Stimulated activated CD4-positive, alpha-beta T cell treated with anti-CD3 and anti-CD28 coated beads, Interleukin-12 subunit alpha, Interleukin-12 subunit beta, amount 100 ng/mL, for 48 hours (primary cell): ENCODE measurements around the gene C1QA.

Source experiments
- DNase-seq, 3 donors: peaks; one replicate each; pipeline ENCODE4 v3.0.0-alpha.2; 2020; ENCODE audit warnings: low read depth in 2 of 3, low spot score in 1 of 3

C1QA gene

GRCh38 chr1:22612671-22613571 is 23.5 kb upstream of the C1QA start:
- no peak for DNase-seq

DNA sequence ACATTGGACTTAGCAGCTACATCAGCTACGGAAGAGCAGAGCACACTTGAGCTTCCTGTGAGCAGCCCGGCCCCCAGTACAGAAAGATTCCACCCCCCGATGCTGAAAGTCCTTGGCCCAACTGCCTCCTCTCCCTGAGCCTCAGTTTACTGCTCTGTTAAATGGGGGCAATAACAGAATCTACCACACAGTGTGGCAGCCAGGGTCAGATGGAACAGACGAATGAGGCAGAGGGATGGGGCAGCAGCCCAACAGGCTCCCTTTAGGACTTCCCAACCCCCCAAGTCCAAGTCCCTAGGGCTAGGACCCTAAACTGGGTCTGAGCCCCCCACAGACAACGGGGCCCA is 22.9 kb upstream of the C1QA start:
- no peak for DNase-seq

DNA sequence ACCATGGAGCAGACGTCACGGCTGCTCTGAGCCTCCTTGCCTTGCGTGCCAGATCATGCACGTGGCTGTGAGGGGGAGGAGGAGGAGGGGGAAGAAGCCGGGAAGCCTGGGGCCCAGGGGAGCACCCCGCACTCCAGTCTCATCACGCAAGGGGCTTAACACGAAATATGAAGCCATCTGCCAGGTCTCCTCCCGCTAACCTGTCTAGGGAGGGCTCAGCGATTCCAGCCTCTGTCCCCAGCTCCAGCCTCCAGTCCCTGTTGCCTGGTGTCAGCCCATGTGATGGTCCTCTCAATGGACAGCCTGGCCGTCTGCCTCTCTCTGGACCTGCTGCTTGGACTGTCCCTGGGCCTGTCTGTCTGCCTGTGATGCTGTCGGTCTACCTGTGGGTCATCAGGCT is 22.5 kb upstream of the C1QA start:
- no peak for DNase-seq

- DNase-seq = no peak
Observed at GRCh38 chr1:22615886-22616285, 20.5 kb upstream of the C1QA start.

- no peak for DNase-seq
Observed at GRCh38 chr1:22616571-22616970, 19.9 kb upstream of the C1QA start.

DNA sequence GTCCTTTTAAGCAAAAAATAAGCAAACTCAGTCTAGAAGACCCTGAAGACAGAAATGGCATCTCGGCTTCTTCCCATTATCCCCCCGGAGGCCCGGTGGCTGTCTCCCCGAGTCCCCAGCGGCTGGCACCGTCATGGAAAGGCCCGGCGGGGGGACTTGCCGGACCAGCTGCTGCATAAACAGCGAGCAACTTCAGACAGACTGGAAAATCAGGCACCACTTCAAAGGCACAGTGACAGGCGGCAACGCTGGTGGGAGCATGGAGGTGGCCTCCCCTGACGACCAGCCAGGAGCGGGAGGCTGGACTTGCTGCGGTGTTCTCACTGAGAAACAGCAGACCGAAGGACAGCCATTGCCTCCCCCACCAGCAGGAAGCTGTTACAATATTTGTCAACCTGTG is 18.4 kb upstream of the C1QA start:
- DNase-seq = no peak

DNA sequence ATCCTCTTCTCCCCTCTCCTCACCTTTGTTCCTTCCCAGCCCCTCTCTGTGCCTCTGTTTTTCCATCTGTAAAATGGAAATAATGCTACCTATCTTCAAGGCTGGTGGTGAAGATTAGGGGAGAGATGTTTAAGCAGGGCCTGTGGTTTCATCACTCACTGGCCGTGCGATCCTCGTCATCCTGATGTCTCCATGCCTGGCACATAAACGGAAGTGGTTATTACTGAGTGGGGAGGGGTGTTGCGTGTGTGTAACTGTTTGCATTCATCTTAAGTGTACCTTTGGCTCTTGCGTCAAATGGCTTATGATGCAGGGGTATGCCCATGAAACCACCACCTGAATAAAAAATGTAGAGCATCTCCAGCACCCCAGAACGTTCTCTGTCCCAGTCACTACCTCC is 17.2 kb upstream of the C1QA start:
- no peak for DNase-seq

DNA sequence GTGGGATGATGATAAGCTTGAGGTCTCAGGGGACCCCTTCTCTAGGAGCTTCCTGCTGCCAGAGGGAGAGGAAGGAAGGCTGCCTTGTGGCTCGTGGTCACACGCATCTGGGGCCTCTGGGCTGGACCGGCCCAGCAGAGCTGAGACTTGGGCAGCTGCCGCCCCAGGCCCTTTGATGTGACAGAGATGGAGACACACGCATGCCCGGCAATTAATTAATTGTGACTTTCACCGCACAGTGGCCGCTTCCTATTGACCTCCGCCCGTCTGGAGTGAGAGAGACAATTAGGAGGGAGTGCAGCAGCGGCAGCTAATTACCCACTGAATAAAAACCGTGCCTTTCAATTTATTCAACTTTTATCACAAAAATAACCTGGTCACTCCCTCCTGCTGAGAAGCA is 16.6 kb upstream of the C1QA start:
- no peak for DNase-seq

- DNase-seq = no peak
Observed at GRCh38 chr1:22621761-22622160, 14.7 kb upstream of the C1QA start.

- DNase-seq = no peak
Observed at GRCh38 chr1:22625262-22625925, 11.0 kb upstream of the C1QA start.

- DNase-seq = no peak
Observed at GRCh38 chr1:22626237-22627157, 9.9 kb upstream of the C1QA start.

DNA sequence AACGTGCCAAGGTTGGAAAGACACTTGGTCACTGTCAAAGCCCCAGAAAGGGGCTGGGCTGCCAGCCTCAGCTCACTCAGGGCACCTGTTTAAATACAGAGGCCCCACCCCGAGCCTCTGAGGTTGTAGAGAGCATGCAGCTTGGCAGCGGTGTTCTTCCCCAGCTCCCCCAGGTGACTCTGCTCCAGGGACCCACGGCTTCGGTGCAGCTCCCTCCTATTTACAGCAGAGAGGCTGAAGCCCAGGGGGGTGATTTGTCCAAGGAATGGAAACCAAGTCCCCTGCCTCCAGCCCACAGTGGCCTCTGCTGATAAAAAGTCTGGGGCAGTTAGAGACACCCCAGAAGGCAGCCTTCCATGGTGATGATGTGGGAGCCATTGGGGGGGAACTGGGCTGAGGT is 9.1 kb upstream of the C1QA start:
- no peak for DNase-seq

GRCh38 chr1:22628698-22629444 is 7.6 kb upstream of the C1QA start:
- DNase-seq = no peak

DNA sequence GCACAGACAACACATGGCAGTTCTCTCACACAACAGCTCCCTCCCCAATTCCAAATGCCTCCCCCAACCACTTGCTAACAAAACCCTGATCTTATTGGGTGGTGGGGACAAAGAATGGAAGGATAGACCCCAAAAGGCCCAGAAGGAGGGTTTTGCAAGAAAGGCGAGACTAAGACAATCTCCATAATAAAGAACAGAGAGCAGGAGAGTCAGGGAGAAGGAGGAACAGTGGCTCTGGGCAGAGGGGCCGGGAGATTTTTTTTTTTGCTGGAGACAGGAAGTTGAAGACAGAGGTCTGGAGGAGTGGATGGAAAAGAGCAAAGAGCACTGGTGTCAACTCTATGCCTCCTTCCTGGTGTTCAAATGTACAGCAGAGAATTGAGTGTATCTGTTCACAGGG is 6.5 kb upstream of the C1QA start:
- no peak for DNase-seq

- DNase-seq = no peak
Observed at GRCh38 chr1:22633697-22634463, 2.5 kb upstream of the C1QA start.

- DNase-seq = no peak
Observed at GRCh38 chr1:22635436-22635835, 992 bp upstream of the C1QA start.

DNA sequence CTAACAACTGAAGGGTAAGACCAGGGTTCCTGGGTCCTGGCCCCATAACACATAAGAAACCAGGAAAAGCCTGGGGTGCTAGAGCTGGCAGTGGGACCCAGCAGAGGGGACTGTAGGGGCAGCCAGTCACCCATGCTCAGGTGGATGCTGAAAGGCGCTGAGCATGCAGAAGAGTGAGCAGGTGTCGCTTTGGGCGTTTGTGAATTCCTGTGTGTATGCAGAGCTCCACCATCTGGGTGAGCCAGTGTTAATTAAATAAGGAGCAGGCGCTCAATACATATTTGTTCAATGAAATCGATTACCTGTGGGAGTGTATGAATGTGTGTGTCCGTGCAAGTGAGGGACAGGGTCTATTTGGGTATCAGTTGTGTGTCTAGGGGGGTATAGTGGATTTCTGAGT is 499 bp downstream of the C1QA start:
- no peak for DNase-seq

- DNase-seq = no peak
Observed at GRCh38 chr1:22637907-22638445, 1.5 kb downstream of the C1QA start.

DNA sequence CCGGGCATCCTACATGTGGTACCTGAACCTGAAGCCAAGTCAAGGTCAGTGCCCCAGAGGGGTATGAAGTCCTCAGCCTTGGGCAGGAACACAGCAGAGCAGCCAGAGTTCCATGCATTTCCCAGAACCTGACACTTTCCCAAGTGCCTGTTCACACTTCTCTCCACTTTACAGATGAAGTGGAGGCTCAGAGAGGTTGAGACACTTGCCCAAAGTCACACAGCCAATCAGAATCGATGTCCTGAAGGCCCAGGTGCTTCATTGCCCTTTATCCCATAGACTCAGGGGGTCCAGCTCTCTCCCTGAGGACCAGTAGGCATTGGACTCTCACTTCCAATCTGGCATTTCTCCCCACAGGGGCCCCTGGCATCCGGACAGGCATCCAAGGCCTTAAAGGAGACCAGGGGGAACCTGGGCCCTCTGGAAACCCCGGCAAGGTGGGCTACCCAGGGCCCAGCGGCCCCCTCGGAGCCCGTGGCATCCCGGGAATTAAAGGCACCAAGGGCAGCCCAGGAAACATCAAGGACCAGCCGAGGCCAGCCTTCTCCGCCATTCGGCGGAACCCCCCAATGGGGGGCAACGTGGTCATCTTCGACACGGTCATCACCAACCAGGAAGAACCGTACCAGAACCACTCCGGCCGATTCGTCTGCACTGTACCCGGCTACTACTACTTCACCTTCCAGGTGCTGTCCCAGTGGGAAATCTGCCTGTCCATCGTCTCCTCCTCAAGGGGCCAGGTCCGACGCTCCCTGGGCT is 2.2 kb downstream of the C1QA start:
- DNase-seq = no peak
